ENCODE data around the gene OTOP2. TPM values are rescaled to one million over a fixed set of nuclear protein-coding genes. Genes with fewer than 3 reads are reported as not detected.
"Not testable (repeated sequence)": the region's sequence is repeated elsewhere in the genome, so short reads cannot be mapped to it uniquely, and the experiment has no call there.

Gene OTOP2
- total RNA-seq, 5 donors from 2014 or later (not counting 1 experiment from before 2014, with no cell fraction given), result not detected

DNA sequence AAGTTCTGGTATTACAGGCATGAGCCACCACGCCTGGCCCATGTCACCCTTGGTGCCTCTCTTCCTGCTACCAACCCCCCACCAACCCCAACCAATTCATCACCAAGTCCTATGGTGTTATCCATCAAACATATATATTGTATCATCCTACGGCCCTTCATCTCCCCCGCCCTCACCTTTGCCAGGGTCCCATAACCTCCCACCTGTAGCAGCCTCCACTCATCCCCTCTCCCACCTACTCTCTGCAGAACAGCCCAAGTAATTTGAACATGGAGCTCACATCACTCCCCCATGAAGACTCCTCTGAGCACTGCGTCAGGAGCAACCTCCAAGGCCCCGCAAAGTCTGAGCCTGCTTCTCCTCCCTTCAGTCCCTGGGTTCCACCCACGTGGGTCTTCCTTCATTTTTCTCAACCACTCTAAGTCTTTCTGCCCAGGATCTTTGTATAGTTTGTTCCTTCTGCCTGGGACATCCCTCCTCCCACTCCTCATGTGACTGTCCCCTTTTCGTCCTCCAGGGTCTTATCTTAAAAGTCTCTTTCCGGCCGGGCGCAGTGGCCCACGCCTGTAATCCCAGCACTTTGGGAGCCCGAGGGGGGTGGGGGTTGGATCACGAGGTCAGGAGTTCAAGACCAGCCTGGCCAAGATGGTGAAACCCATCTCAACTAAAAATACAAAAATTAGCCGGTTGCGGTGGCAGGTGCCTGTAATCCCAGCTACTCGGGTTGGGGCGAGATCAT is 55.5 kb downstream of the OTOP2 start:
- POLR2A ChIA-PET, result interaction anchor here in 1 of 2 donors (0.5 kb wide), 1 partner anchor 27 kb away, joined by 4 read pairs; no protein-coding TSS in a partner anchor
- H3K36me3 Mint-ChIP-seq, result no peaks in the 10 kb centered on the region
- peaks cover 6 to 19% of the 10 kb centered on the region in 2 experiments for H3K4me1 ChIP-seq (ENCODE audit: control insufficient read depth in 1 of 2, extremely low read depth in 1 of 2, insufficient read depth in 2 of 2, low read length in 2 of 2)
- H3K4me1 Mint-ChIP-seq, result peaks cover 13 to 15% (median 14%) of the 10 kb centered on the region in 3 donors
- 83% methylated on average over 8 of the region's 17 CpGs for whole genome bisulfite sequencing (ENCODE audit: insufficient coverage)
- H3K27ac Mint-ChIP-seq, result peak overlapping the region; percentile 19 to 22
- H3K4me3 ChIP-seq (ENCODE audit: control insufficient read depth in 1 of 2, extremely low read depth in 1 of 2, low read length in 1 of 2), result no peak overlapping the region
- peaks cover 0 to 11% of the 10 kb centered on the region in 2 donors for H3K27me3 Mint-ChIP-seq
- ATAC-seq (replicated peaks in 1 of 4) (no peak), DNase-seq (no peak)
- no peak overlapping the region for H3K27ac ChIP-seq (ENCODE audit: low read length)
- H3K9me3 ChIP-seq, result no peaks in the 10 kb centered on the region
- H3K9me3 Mint-ChIP-seq, result no peaks in the 10 kb centered on the region
- peak overlapping the region in 1 of 3 donors; percentile 41 for H3K4me3 Mint-ChIP-seq
- no peaks in the 10 kb centered on the region for H3K36me3 ChIP-seq (ENCODE audit: control insufficient read depth in 2 of 2, extremely low read depth in 1 of 2, insufficient read depth in 1 of 2, low read length in 1 of 2)
- H3K27me3 ChIP-seq (replicated peaks in 1 of 2; ENCODE audit: control insufficient read depth in 2 of 2, extremely low read depth in 1 of 2, insufficient read depth in 2 of 2, low read length in 1 of 2), result peaks cover 2 to 13% of the 10 kb centered on the region in 2 experiments
- CTCF ChIA-PET, result interaction anchor here in 1 of 2 donors (0.6 kb wide), 1 partner anchor 261 kb away, joined by 3 read pairs; no protein-coding TSS in a partner anchor

DNA sequence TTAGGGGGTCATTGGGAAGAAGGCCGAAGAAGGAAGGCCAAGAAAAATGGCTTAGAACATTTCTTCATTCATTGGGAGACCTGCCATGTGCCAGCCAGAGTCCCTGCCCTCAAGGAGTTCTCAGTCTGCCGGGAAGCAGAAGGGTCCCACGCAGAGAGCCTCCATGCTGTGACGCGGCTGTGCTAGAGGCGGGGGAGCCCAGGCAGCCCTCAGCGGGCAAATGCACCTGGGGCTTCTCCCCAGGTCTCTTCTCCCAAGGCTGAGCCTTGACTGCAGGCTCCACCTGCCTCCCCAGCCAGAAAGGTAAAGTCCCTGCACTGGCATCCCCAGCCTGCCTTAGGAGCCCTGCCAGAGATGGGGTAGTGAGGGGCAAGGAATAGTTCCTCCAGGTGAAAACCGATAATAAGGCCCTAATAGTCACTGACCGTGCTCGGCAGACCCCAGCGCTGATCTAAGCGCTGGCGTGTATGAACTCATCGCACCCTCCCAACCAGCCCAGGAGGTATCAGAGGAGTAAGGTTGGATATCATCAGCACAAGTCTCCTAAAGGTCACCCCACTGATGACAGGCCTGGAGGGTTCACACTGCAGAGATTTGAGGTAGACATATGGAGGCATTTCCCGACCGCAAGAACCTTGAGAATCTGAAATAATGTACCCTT is 57.4 kb downstream of the OTOP2 start:
- peak overlapping the region; percentile 55 to 81 for H3K4me3 ChIP-seq (ENCODE audit: control insufficient read depth in 1 of 2, extremely low read depth in 1 of 2, low read length in 1 of 2)
- no peaks in the 10 kb centered on the region for H3K36me3 Mint-ChIP-seq
- H3K9me3 ChIP-seq, result no peaks in the 10 kb centered on the region
- peaks cover 13 to 16% (median 16%) of the 10 kb centered on the region in 3 donors for H3K4me1 Mint-ChIP-seq
- H3K27ac Mint-ChIP-seq, result peak overlapping the region; percentile 84 to 91
- peaks cover 6 to 19% of the 10 kb centered on the region in 2 experiments for H3K4me1 ChIP-seq (ENCODE audit: control insufficient read depth in 1 of 2, extremely low read depth in 1 of 2, insufficient read depth in 2 of 2, low read length in 2 of 2)
- POLR2A ChIA-PET, result no interaction called here
- CTCF ChIA-PET, result no interaction called here
- H3K36me3 ChIP-seq (ENCODE audit: control insufficient read depth in 2 of 2, extremely low read depth in 1 of 2, insufficient read depth in 1 of 2, low read length in 1 of 2), result no peaks in the 10 kb centered on the region
- H3K27me3 Mint-ChIP-seq, result peaks cover 0 to 6% of the 10 kb centered on the region in 2 donors
- H3K4me3 Mint-ChIP-seq, result peak overlapping the region; percentile 76 to 89 (median 87)
- DNase-seq (no peak), ATAC-seq (replicated peaks in 1 of 4) (peak; percentile 2 to 23 (median 12))
- WGBS (ENCODE audit: insufficient coverage), result 60% methylated on average over 9 of the region's 16 CpGs
- peak overlapping the region; percentile 59 for H3K27ac ChIP-seq (ENCODE audit: low read length)
- no peaks in the 10 kb centered on the region for H3K9me3 Mint-ChIP-seq
- peaks cover 2 to 11% of the 10 kb centered on the region in 2 experiments for H3K27me3 ChIP-seq (replicated peaks in 1 of 2; ENCODE audit: control insufficient read depth in 2 of 2, extremely low read depth in 1 of 2, insufficient read depth in 2 of 2, low read length in 1 of 2)

DNA sequence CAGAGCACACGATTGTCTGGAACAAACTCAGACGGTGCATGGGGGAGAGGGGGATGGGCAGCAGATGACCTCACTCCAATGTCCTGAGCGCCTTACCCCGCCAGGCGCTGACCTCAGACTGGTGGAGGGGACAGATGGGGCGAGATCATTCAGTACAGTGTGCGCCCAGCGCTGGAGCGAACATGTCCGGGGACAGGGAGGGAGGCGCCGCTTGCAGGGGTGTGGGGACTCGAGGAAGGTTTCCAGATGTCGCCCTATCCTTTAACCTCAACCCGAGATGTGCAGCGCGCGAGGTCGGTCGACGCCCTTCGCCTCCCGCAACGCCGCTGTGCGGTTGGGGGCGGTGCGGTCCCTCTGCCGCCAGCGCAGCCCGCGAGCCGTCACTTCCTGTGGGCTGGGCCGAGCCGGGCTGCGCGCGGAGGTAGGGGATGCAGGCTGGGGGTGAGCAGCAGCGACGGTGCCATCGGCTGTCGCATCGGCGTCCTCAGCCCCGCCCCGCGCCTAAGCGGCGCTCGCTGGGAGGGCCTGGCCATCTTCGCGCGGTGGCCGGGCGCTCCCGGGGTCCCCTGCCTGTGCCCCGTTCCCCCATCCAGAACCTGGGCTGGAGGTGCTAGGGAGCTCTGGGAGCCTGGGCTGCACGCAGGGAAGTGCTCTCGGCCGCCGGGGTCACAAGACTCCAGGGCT is 58.0 kb downstream of the OTOP2 start:
- CTCF ChIA-PET, result no interaction called here
- H3K9me3 ChIP-seq, result no peaks in the 10 kb centered on the region
- no peaks in the 10 kb centered on the region for H3K36me3 Mint-ChIP-seq
- no peaks in the 10 kb centered on the region for H3K36me3 ChIP-seq (ENCODE audit: control insufficient read depth in 2 of 2, extremely low read depth in 1 of 2, insufficient read depth in 1 of 2, low read length in 1 of 2)
- no peaks in the 10 kb centered on the region for H3K9me3 Mint-ChIP-seq
- peaks cover 0 to 6% of the 10 kb centered on the region in 2 donors for H3K27me3 Mint-ChIP-seq
- peak overlapping the region; percentile 84 to 91 for H3K27ac Mint-ChIP-seq
- H3K27me3 ChIP-seq (replicated peaks in 1 of 2; ENCODE audit: control insufficient read depth in 2 of 2, extremely low read depth in 1 of 2, insufficient read depth in 2 of 2, low read length in 1 of 2), result peaks cover 2 to 10% of the 10 kb centered on the region in 2 experiments
- POLR2A ChIA-PET, result interaction anchor here in 1 of 2 donors (0.6 kb wide), 1 partner anchor 108 kb away, joined by 3 read pairs; no protein-coding TSS in a partner anchor
- H3K4me3 Mint-ChIP-seq, result peak overlapping the region; percentile 76 to 89 (median 87)
- H3K4me1 ChIP-seq (ENCODE audit: control insufficient read depth in 1 of 2, extremely low read depth in 1 of 2, insufficient read depth in 2 of 2, low read length in 2 of 2), result peaks cover 10 to 24% of the 10 kb centered on the region in 2 experiments
- ATAC-seq (replicated peaks in 1 of 4) (peak; percentile 94 to 96 (median 96)), DNase-seq (peak; percentile 54 to 90 (median 78))
- H3K4me1 Mint-ChIP-seq, result peaks cover 17 to 23% (median 23%) of the 10 kb centered on the region in 3 donors
- peak overlapping the region; percentile 59 for H3K27ac ChIP-seq (ENCODE audit: low read length)
- WGBS (ENCODE audit: insufficient coverage), result under 1% methylated on average over 60 of the region's 61 CpGs
- peak overlapping the region; percentile 55 to 81 for H3K4me3 ChIP-seq (ENCODE audit: control insufficient read depth in 1 of 2, extremely low read depth in 1 of 2, low read length in 1 of 2)

GRCh38 chr17:74982663-74983313 is 58.7 kb downstream of the OTOP2 start:
- Histone ChIP-seq H3K4me1 (ENCODE audit: control insufficient read depth in 1 of 2, extremely low read depth in 1 of 2, insufficient read depth in 2 of 2, low read length in 2 of 2) (peaks cover 10 to 26% of the 10 kb centered on the region in 2 experiments), H3K27me3 (replicated peaks in 1 of 2; ENCODE audit: control insufficient read depth in 2 of 2, extremely low read depth in 1 of 2, insufficient read depth in 2 of 2, low read length in 1 of 2) (peaks cover 2 to 11% of the 10 kb centered on the region in 2 experiments), H3K4me3 (ENCODE audit: control insufficient read depth in 1 of 2, extremely low read depth in 1 of 2, low read length in 1 of 2) (peak overlapping the region in 1 of 2 donors; percentile 30), H3K27ac (ENCODE audit: low read length) (peak overlapping the region; percentile 57)
- peak in 2 of 4 experiments; percentile 1 to 2 for ATAC-seq (replicated peaks in 1 of 4)
- H3K4me1 Mint-ChIP-seq, result peaks cover 20 to 25% (median 25%) of the 10 kb centered on the region in 3 donors
- 35% methylated on average over 10 of the region's 14 CpGs for WGBS (ENCODE audit: insufficient coverage)
- H3K36me3 Mint-ChIP-seq; H3K27me3 Mint-ChIP-seq; CTCF ChIA-PET; H3K9me3 ChIP-seq; H3K9me3 Mint-ChIP-seq; H3K36me3 ChIP-seq (ENCODE audit: control insufficient read depth in 2 of 2, extremely low read depth in 1 of 2, insufficient read depth in 1 of 2, low read length in 1 of 2): not testable (repeated sequence)
- POLR2A ChIA-PET, result interaction anchor here in 1 of 2 donors (0.6 kb wide), 1 partner anchor 107 kb away, joined by 3 read pairs; no protein-coding TSS in a partner anchor
- H3K4me3 Mint-ChIP-seq, result peak overlapping the region; percentile 59 to 87 (median 76)
- H3K27ac Mint-ChIP-seq, result peak overlapping the region; percentile 49 to 78
- peak in 2 of 35 experiments; percentile 8 to 38 for DNase-seq

Other genes with a start within 250 kb of the OTOP2 start
- under 1 TPM in 1 of 5 donors, not detected in 4; 0.25 TPM for gene CD300LF, start 211.3 kb upstream of the OTOP2 start, total RNA-seq
- gene RAB37, start 187.0 kb upstream of the OTOP2 start, total RNA-seq, result 10 to 100 TPM; 31.2 to 73.4 (median 40.7) TPM
- gene NHERF1, start 175.6 kb upstream of the OTOP2 start, total RNA-seq, result 100 to 1,000 TPM; 104 to 260 (median 223) TPM
- 10 to 100 TPM; 37.2 to 74.4 (median 71.9) TPM for gene NAT9, start 147.9 kb upstream of the OTOP2 start, total RNA-seq
- not detected for gene GRIN2C, start 64.4 kb upstream of the OTOP2 start, total RNA-seq
- 10 to 100 TPM in 3 of 5 donors, 1 to 10 TPM in 2; 4.2 to 20.7 (median 15.3) TPM for gene FDXR, start 51.3 kb upstream of the OTOP2 start, total RNA-seq
- not detected for gene FADS6, start 30.6 kb upstream of the OTOP2 start, total RNA-seq
- gene USH1G, start 1.0 kb upstream of the OTOP2 start, total RNA-seq, result not detected
- not detected for gene OTOP3, start 11.6 kb downstream of the OTOP2 start, total RNA-seq
- gene HID1, start 48.5 kb downstream of the OTOP2 start, total RNA-seq, result 10 to 100 TPM; 12.7 to 21.0 (median 14.5) TPM
- under 1 TPM in 4 of 5 donors, not detected in 1; 0.12 to 0.29 (median 0.19) TPM for gene CDR2L, start 63.4 kb downstream of the OTOP2 start, total RNA-seq
- 10 to 100 TPM; 15.6 to 30.6 (median 26.6) TPM for gene MRPL58, start 88.4 kb downstream of the OTOP2 start, total RNA-seq
- 100 to 1,000 TPM; 115 to 170 (median 139) TPM for gene ATP5PD, start 122.7 kb downstream of the OTOP2 start, total RNA-seq
- gene KCTD2, start 123.0 kb downstream of the OTOP2 start, total RNA-seq, result 10 to 100 TPM; 22.0 to 32.8 (median 29.0) TPM
- gene SLC16A5, start 163.7 kb downstream of the OTOP2 start, total RNA-seq, result 10 to 100 TPM in 4 of 5 donors, 1 to 10 TPM in 1; 9.1 to 24.3 (median 16.8) TPM
- 10 to 100 TPM in 3 of 5 donors, 1 to 10 TPM in 2; 8.9 to 23.9 (median 18.8) TPM for gene ARMC7, start 185.7 kb downstream of the OTOP2 start, total RNA-seq
- gene NT5C, start 207.5 kb downstream of the OTOP2 start, total RNA-seq, result 10 to 100 TPM; 21.5 to 88.8 (median 70.1) TPM
- gene JPT1, start 230.2 kb downstream of the OTOP2 start, total RNA-seq, result 10 to 100 TPM; 28.3 to 55.8 (median 45.4) TPM